HG02943 (cell line): ENCODE measurements around the gene IRX3.
"Not testable (repeated sequence)": the region's sequence is repeated elsewhere in the genome, so short reads cannot be mapped to it uniquely, and the experiment has no call there.

Experiments used
- ATAC-seq: cut with Tn5 transposase; IDR thresholded peaks from one replicate; pipeline ENCODE4 v1.9.1; 2021; ENCODE audit warnings: mild to moderate bottlenecking, low read depth, moderate library complexity; ENCODE audit not compliant: unreplicated experiment

Gene IRX3

DNA sequence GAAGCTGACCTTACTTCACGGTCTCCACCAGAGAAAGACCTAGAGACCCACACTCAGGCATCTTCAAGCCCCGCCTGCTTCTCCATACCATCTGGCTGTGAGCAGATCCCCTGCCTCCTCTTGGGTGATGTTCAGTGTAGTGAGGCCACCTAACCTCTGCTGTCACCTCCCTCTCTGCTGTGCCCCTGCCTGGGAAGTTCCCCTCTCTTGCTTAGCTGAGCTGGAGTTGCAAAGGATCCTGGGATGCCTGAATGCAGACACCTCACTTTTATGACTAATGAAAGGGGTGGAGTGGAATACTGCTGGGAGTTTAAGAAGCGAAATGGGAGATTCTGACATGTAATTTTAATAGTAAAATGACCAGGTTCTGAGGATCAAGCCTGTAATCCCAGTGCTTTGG lies 5.8 kb downstream of the IRX3 start:
- ATAC-seq, result no peak

DNA sequence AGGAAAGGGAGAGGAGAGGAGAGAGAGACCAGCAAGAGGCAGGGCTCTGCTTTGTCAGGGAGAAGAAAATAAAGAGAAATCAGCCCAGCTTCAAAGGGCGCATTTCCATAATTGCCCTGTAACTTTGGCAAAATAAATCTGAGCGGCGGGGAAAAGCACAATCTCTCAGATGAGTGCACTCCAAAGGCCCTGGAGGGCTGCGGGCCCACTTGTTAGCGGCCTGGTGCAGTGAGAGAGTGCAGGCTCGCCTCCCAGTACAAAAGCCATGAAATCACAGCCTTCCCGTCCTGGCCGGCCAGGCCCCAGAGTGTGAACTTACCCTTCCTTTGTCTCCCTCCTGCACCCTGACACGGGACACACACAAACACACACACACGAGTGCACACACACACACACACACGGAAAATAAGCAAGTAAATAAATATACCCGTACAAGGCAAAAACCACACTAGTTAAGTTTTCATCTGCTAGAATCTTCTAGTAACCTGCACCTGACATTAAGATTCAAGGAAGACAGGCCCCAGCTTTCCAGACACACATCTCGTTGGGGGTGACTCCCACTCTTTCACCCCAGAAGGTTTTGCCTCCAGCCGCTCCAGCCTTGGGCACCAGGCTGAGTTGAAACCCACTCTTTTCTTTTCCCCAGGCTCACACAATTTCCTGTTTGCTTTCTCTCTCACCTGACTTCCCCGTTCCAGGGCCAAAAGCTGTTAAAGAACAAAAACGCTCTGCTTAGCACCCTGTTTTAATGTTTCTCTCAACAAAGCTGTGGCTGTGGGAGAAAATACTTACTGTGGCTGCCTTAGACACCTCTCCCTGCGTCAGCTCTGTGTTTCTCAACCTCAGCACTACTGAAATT lies 8.5 kb downstream of the IRX3 start:
- no peak for ATAC-seq

DNA sequence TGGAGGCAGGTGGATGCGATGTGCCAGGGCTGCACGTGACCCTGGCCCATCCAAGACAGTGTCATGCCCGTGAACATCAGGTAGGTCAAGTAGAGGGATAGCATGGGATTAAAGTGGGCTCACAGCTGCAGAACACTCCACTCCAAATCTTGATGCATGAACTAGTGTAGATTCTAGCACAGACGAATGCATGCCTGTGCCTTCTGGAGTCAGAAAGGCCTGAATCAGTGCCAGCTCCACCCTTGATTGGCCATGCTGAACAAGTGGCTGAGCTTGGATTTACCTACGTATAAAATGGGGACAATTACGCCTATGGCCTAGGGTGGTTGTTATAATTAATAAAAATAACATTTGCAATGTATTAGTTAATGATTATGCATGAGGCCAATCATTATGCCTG lies 10.6 kb downstream of the IRX3 start:
- no peak for ATAC-seq

DNA sequence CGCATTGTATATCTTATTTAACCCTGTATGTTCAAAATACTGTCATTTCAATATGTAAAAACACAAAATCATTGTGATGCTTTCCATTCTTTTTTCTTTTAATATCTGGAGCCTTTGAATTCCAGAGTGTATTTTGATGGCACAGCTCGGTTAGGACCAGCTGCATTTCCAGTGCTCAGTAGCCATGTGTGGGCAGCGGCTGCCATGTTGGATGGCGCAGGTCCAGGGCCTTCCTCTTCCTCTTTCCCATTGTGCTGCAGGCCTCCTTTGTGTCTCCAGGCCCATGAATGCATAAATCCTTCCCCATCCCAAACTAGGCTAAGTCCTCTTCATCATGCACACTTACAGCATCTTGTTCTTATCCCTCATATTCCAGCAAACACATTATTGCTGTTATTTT lies 13.0 kb downstream of the IRX3 start:
- ATAC-seq, result no peak

GRCh38 chr16:54270711-54271110 lies 15.9 kb downstream of the IRX3 start:
- ATAC-seq, result no peak

DNA sequence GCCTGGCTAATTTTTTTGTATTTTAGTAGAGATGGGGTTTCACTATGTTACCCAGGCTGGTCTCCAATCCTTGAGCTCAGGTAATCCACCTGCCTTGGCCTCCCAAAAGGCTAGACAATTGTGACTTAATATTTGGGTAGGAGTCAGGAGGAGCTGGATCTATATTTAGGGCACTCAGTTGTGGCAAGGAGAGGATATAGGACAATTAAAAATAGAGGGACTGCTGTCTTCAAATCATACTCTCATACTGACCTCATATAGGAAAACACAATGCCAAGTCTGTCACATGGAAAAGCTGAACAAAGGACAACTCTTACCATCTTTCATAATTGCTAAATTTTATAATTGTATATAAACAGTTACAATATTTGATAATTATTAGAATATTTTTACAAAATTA lies 17.1 kb downstream of the IRX3 start:
- no peak for ATAC-seq

GRCh38 chr16:54268766-54269165 lies 17.8 kb downstream of the IRX3 start:
- no peak for ATAC-seq

GRCh38 chr16:54268340-54268739 lies 18.2 kb downstream of the IRX3 start:
- ATAC-seq, result no peak

- ATAC-seq, result no peak
Measured at GRCh38 chr16:54266363-54266955, 20.1 kb downstream of the IRX3 start.

- ATAC-seq, result no peak
Measured at GRCh38 chr16:54265575-54266107, 20.9 kb downstream of the IRX3 start.

DNA sequence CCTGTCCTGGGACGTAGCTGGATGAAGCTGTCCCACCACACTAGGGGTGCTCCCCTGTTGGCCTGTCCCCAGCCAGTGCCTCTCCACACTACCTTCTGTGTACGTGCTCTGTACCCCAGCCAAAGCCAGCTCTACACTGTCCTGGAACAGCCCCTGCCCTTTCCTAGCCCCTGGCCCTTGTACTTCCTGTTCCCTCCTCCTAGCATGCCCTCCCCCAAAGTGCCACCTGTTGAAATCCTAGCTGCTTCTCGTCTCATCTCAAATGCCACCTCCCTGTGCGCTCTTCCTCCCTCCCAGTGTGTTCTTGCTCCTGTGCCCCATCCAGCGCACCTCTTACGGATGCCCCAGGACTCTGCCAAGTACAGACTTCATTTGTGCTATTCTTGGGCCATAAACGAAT lies 33.5 kb downstream of the IRX3 start:
- no peak for ATAC-seq

DNA sequence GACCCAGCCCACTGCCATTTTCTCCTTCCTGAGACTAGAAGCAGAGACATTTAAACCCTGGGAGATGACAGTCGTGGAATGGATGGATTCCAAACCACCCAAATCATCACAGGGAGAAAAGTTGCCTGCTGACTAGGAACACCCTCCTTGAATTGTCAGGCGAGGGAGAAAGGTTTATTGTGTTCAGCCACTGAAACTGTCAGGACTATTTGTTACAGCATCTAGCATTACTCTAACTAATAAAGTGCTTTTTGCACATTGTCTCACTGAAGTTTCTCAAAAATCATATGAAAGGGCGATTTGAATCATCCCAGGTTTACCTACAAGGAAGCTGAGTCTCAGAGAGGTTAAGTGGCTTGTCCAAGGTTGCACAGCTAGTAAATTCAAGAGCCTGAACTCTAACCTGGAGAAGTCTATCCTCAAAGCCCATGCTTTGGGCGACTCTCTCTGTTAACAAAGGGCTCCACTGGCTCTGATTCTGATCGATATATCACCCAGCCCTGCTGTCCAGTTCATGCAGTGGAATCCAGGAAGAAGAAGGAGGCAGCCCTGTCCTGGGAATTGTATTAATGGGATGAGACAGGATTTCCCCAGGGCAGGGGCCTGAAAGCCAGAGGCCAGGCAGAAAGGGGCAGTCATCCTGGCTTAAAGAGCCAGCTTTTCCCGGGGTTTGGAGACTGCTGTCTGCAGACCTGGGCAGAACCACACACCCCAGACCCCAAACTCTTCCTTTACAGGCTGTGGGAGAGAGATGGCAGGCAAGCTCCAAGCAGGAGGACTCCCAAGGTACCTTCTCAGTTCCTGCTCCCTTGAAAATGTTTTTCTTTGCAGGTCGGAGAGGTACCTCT lies 37.5 kb downstream of the IRX3 start:
- ATAC-seq, result no peak

- ATAC-seq, result not testable (repeated sequence)
Measured at GRCh38 chr16:54247705-54248104, 38.9 kb downstream of the IRX3 start.

DNA sequence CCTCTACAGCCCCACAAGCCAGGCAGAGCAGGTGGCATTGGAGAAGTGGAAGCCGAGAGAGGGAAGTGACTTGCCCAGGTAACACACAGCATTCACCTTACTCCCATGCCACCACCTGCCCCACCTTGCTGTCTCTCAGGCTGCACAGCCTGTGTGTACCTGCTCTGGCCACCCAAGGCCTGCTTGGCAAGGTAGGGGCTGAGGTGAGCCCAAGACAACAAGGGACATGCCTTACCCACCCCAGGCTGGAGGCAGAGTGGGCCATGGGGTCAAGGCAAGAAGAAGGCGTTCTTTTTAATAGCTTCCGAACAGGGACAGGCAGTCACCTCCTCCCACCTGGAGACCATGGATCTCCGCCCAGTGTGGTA lies 40.1 kb downstream of the IRX3 start:
- ATAC-seq, result no peak

DNA sequence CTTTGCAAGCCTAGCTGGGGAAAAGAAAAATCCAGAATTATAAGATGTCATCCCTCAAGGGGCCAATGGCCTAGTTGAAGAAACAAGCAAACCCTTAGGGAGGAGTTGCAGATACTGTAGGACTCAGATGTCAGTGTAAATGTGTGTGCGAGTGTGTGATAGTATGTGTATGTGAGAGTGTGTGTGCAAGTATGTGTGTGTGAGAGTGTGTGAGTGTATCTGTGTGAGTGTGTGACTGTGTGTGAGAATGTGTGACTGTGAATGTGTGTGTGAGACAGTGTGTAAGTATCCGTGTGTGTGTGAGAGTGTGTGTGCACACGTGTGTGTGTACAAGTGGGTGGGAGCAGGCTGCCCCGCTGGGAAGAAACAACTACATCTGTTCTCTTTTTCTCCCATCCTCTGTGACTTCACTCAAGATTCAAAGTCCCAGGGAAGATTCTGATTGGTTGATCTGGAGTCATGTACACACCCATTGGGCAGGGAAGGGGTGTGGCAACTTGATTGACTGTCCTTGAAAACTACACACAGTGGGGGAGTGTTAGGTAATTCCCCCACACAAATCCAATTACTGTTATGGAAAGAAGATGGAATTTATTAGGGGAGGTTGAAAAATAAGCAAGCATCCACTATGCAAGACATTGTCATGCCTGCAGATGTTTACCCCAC lies 40.7 kb downstream of the IRX3 start:
- ATAC-seq, result no peak

GRCh38 chr16:54244061-54244886 lies 42.3 kb downstream of the IRX3 start:
- ATAC-seq, result no peak

DNA sequence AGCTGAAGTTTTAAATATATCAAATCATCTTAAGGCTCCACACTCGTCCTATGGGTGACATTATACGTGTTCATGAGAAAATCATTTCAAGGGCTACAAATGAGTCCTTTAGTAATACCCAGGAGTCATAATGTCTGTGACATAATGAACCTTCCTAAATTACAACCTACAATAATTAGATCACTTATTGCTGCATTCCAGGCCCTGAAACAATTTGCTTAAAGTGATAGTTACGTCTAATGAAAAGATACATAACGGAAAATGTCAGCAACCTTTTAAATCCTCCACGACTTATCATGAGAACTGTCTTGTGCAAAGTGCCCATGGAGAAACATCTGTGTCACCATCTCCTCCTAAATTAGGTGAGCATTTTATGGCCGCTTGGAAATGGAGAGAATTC lies 43.4 kb downstream of the IRX3 start:
- ATAC-seq, result no peak

DNA sequence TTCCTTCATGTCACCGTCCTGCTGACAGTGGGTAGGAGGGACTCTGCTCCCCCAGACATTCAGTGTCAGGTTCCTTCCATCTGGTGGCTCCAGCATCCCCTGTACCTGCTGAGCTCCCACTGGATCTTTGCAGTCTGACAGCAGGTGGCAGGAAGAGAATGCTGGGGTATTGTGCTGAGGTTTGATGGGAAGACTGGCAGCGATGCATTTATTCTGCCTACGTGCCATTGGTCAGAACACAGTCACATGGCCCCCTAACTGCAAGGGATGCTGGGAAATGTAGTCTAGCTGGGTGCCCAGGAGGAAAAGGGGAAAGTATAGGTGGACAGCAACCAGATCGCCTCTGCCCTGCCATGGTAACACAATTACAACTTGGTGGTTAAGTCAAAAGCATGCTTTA lies 44.4 kb downstream of the IRX3 start:
- no peak for ATAC-seq

- ATAC-seq, result no peak
Measured at GRCh38 chr16:54241525-54241924, 45.1 kb downstream of the IRX3 start.
